SK-N-SH (cell line): Measurements from ENCODE around the gene EZR. TPM values are rescaled to one million over a fixed set of nuclear protein-coding genes. Genes with fewer than 3 reads are reported as not detected.

Source experiments
- CTCF ChIA-PET: fragments of 300-600, 350-600 bp; formaldehyde crosslinking; extraction: SDS; loops from one replicate; lab custom pipeline; 2021; lab: Yijun Ruan, JAX
- POLR2A ChIA-PET: fragments of 350-600 bp; sonication (Branson Sonifier 250); formaldehyde crosslinking; extraction: SDS; loops from one replicate; lab custom pipeline; 2020; ENCODE audit warnings: antibody characterized with exemption, inconsistent platforms; lab: Yijun Ruan, JAX
- DNase-seq: peaks from one replicate; pipeline ENCODE4 v3.0.0; 2012
- H2AFZ ChIP-seq: fragments of 200-600 bp; sonication (generic); 2 replicates; pipeline ENCODE4 v1.8.1; 2016; ENCODE audit warnings: antibody characterized with exemption, mild to moderate bottlenecking, low read depth
- H3F3A ChIP-seq: fragments of 200-600 bp; sonication (generic); replicated peaks from 2 replicates; pipeline ENCODE3; 2016; ENCODE audit warnings: antibody characterized with exemption, mild to moderate bottlenecking; ENCODE audit not compliant: insufficient read depth
- H3K27ac ChIP-seq, 2 experiments: fragments of 200-500 bp in 1 of 2; fragments of 200-600 bp in 1 of 2; sonication (Bioruptor generic) in 1 of 2; sonication (generic), shearing (Covaris generic) in 1 of 2; 2 replicates each; pipeline versions ENCODE4 v1.5.1 to v1.6.1; 2014 to 2016; ENCODE audit warnings: low read depth in 2 of 2, inconsistent platforms in 1 of 2, low read length in 1 of 2, mild to moderate bottlenecking in 1 of 2, mixed read lengths in 1 of 2
- H3K27me3 ChIP-seq: fragments of 200-600 bp; sonication (generic), shearing (Covaris generic); 2 replicates; pipeline ENCODE4 v1.6.1; 2016; ENCODE audit warnings: mixed run types; ENCODE audit not compliant: insufficient read depth
- H3K36me3 ChIP-seq, 2 experiments: fragments of 200-500 bp in 1 of 2; fragments of 200-600 bp in 1 of 2; sonication (Bioruptor generic) in 1 of 2; sonication (generic) in 1 of 2; replicated peaks in 1 of 2; 2 replicates each; pipeline versions ENCODE3 to v1.5.1; 2014 to 2016; ENCODE audit warnings: low read length in 1 of 2, mild to moderate bottlenecking in 1 of 2; ENCODE audit not compliant: insufficient read depth in 2 of 2, control insufficient read depth in 1 of 2
- H3K4me1 ChIP-seq, 2 experiments: fragments of 200-500 bp in 1 of 2; fragments of 200-600 bp in 1 of 2; sonication (Bioruptor generic) in 1 of 2; sonication (generic), shearing (Covaris generic) in 1 of 2; 2 replicates each; pipeline versions ENCODE4 v1.5.1 to v1.6.1; 2014 to 2016; ENCODE audit warnings: low read depth in 1 of 2, low read length in 1 of 2, mixed run types in 1 of 2; ENCODE audit not compliant: insufficient read depth in 2 of 2, control insufficient read depth in 1 of 2
- H3K4me2 ChIP-seq: fragments of 200-600 bp; sonication (generic), shearing (Covaris generic); 2 replicates; pipeline ENCODE4 v1.6.1; 2017; ENCODE audit warnings: mixed run types
- H3K4me3 ChIP-seq, 2 experiments: fragments of 200-500 bp in 1 of 2; fragments of 200-600 bp in 1 of 2; sonication (Bioruptor generic) in 1 of 2; sonication (generic), shearing (Covaris generic) in 1 of 2; 2 replicates each; pipeline versions ENCODE4 v1.5.1 to v1.8.1; 2014 to 2016; ENCODE audit warnings: low read depth in 2 of 2, inconsistent platforms in 1 of 2, low read length in 1 of 2, mild to moderate bottlenecking in 1 of 2, mixed read lengths in 1 of 2, moderate library complexity in 1 of 2
- H3K79me2 ChIP-seq: fragments of 200-600 bp; sonication (generic); 2 replicates; pipeline ENCODE4 v1.8.1; 2017; ENCODE audit warnings: mild to moderate bottlenecking; ENCODE audit not compliant: insufficient read depth
- H3K9ac ChIP-seq: fragments of 200-600 bp; sonication (generic); 2 replicates; pipeline ENCODE4 v1.6.1; 2017; ENCODE audit warnings: mixed run types
- H3K9me2 ChIP-seq: fragments of 200-600 bp; sonication (generic); 2 replicates; pipeline ENCODE4 v1.6.1; 2017; ENCODE audit warnings: mixed run types
- H3K9me3 ChIP-seq: fragments of 200-600 bp; sonication (generic); 2 replicates; pipeline ENCODE4 v1.6.1; 2017; ENCODE audit warnings: mixed run types, mild to moderate bottlenecking, moderate library complexity
- H4K20me1 ChIP-seq: fragments of 200-600 bp; sonication (generic); 2 replicates; pipeline ENCODE4 v1.6.1; 2017; ENCODE audit warnings: mild to moderate bottlenecking, mixed run types; ENCODE audit not compliant: insufficient read depth
- CHD2 ChIP-seq: fragments of 150-350 bp; IDR thresholded peaks from 2 replicates; pipeline ENCODE4 v1.6.1; 2018; ENCODE audit warnings: low read length; ENCODE audit not compliant: partially characterized antibody
- GABPA ChIP-seq: IDR thresholded peaks from 2 replicates; pipeline ENCODE4 v1.4.0; 2012; ENCODE audit warnings: low read depth, mild to moderate bottlenecking
- NFIC ChIP-seq: IDR thresholded peaks from 2 replicates; pipeline ENCODE4 v1.4.0; 2012; ENCODE audit warnings: borderline replicate concordance
- POLR2AphosphoS5 ChIP-seq: IDR thresholded peaks from 2 replicates; pipeline ENCODE4 v1.6.1; 2012; ENCODE audit warnings: low read depth, low read length
- RCOR1 ChIP-seq: fragments of 150-350 bp; IDR thresholded peaks from 2 replicates; pipeline ENCODE4 v1.6.1; 2017; ENCODE audit warnings: antibody characterized with exemption, low read length
- SMC3 ChIP-seq: IDR thresholded peaks from 2 replicates; pipeline ENCODE4 v1.6.1; 2012; ENCODE audit warnings: low read depth, low read length, improper control_type of control experiment
- TEAD4 ChIP-seq: IDR thresholded peaks from 2 replicates; pipeline ENCODE4 v1.4.0; 2012; ENCODE audit warnings: mild to moderate bottlenecking, borderline replicate concordance; ENCODE audit not compliant: insufficient read depth
- USF1 ChIP-seq: IDR thresholded peaks from 2 replicates; pipeline ENCODE4 v1.4.0; 2012; ENCODE audit warnings: low read depth, borderline replicate concordance
- YY1 ChIP-seq: IDR thresholded peaks from 2 replicates; pipeline ENCODE4 v1.4.0; 2012; ENCODE audit warnings: low read depth, mild to moderate bottlenecking
- WGBS: methylation state at CpG from one replicate; pipeline ENCODE4 v1.1.6; 2017; ENCODE audit warnings: low lambda C conversion rate; 5-methylcytosine and 5-hydroxymethylcytosine counted together
- polyA plus RNA-seq, 3 experiments: library from polyadenylated mRNA; depleted of rRNA; stranded (reverse); fragments of >200 nt; gene quantifications; 2 replicates each; pipeline ENCODE4 v1.2.3, GENCODE V29; 2012

EZR gene
- polyA plus RNA-seq, 1 of the 3 experiments (the other 2 are of a cell fraction): 92.0 TPM

GRCh38 chr6:158774717-158775449 is 44.3 kb downstream of the EZR start:
- Histone ChIP-seq H2AFZ (no peak overlapping the region), H3K9me3 (no peaks in the 10 kb centered on the region), H3K36me3 (peaks cover 28 to 62% of the 10 kb centered on the region in 2 experiments), H3K9ac (no peak overlapping the region), H3F3A (no peaks in the 10 kb centered on the region), H4K20me1 (no peaks in the 10 kb centered on the region), H3K79me2 (peaks cover 3% of the 10 kb centered on the region; the same call in 1 of the 2 replicates), H3K27me3 (no peaks in the 10 kb centered on the region), H3K9me2 (no peaks in the 10 kb centered on the region), H3K27ac (no peak overlapping the region), H3K4me2 (no peak overlapping the region), H3K4me3 (no peak overlapping the region), H3K4me1 (no peaks in the 10 kb centered on the region)
- ChIA-PET CTCF (interaction anchor here (1.1 to 1.4 kb wide), 2 partner anchors 10 to 71 kb away, joined by 3 to 4 read pairs; no protein-coding TSS in a partner anchor), POLR2A (interaction anchor here (0.7 to 0.9 kb wide), 2 partner anchors 45 to 561 kb away, joined by 3 read pairs; partner anchors contain the start of gene EZR)
- no peak for DNase-seq
- 93% methylated on average over 17 of the region's 17 CpGs for WGBS
- no peak for TF ChIP-seq SMC3
- no peak for TF ChIP-seq POLR2AphosphoS5
- no peak for TF ChIP-seq USF1
- no peak for TF ChIP-seq GABPA
- TF ChIP-seq NFIC: no peak
- TF ChIP-seq CHD2: no peak
- TF ChIP-seq TEAD4: no peak

GRCh38 chr6:158773581-158774449 is 45.4 kb downstream of the EZR start:
- no peak for TF ChIP-seq RCOR1
- no peak for TF ChIP-seq YY1
- Histone ChIP-seq H3K9ac (no peak overlapping the region), H3K4me1 (no peaks in the 10 kb centered on the region), H3K9me2 (no peaks in the 10 kb centered on the region), H2AFZ (no peak overlapping the region), H3K27me3 (no peaks in the 10 kb centered on the region), H4K20me1 (no peaks in the 10 kb centered on the region), H3F3A (no peaks in the 10 kb centered on the region), H3K27ac (no peak overlapping the region), H3K4me3 (no peak overlapping the region), H3K9me3 (no peaks in the 10 kb centered on the region), H3K36me3 (peaks cover 26 to 72% of the 10 kb centered on the region in 2 experiments), H3K4me2 (no peak overlapping the region), H3K79me2 (peaks cover 3% of the 10 kb centered on the region; the same call in 1 of the 2 replicates)
- WGBS: 91% methylated on average over 21 of the region's 21 CpGs
- ChIA-PET CTCF (interaction anchor here (1.1 to 1.6 kb wide), 2 partner anchors 8 to 9 kb away, joined by 3 read pairs; no protein-coding TSS in a partner anchor), POLR2A (interaction anchor here (0.6 to 0.9 kb wide), 2 partner anchors 11 to 46 kb away, joined by 3 to 4 read pairs; partner anchors contain the start of gene EZR)
- no peak for DNase-seq
